HCT116 (cell line): ENCODE measurements around the gene ZNF438.

ENCODE experiments used
- CBX3 ChIP-seq: IDR thresholded peaks from 2 replicates; pipeline ENCODE4 v1.6.1; 2012; ENCODE audit warnings: low read depth
- POLR2A ChIP-seq: IDR thresholded peaks from 2 replicates; pipeline ENCODE4 v1.7.0; 2011; ENCODE audit warnings: borderline replicate concordance; ENCODE audit not compliant: insufficient read depth, insufficient read length; ENCODE audit errors: extremely low read depth

DNA sequence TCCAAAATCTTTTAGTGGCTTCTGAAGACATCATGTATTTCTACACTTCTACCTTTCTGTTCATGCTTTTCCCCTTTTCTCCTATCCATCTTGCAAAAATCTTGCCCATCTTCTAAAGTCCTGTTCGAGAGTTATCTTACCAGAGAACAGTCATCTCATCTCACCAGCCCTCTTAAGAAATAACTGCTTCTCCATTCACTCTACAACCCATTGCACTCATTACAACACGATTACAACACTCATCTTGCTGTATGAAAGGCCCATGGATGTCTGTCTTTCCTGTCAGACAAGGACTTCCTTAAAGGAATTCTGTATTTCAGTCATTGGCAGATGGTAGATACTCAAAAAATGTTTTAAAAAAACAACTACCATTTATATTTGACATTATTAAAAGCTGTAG is 30.8 kb downstream of the ZNF438 start:
- TF ChIP-seq POLR2A (no peak), CBX3 (no peak)
